ENCODE measurements around the gene AKAP1. TPM values are rescaled to one million over a fixed set of nuclear protein-coding genes. Genes with fewer than 3 reads are reported as not detected.

The AKAP1 gene
- total and polyA plus RNA-seq, 9 of the 15 experiments (the other 6 are each of a cell fraction or from before 2014, with no cell fraction given): 12.9 to 63.8 (median 36.4) TPM

DNA sequence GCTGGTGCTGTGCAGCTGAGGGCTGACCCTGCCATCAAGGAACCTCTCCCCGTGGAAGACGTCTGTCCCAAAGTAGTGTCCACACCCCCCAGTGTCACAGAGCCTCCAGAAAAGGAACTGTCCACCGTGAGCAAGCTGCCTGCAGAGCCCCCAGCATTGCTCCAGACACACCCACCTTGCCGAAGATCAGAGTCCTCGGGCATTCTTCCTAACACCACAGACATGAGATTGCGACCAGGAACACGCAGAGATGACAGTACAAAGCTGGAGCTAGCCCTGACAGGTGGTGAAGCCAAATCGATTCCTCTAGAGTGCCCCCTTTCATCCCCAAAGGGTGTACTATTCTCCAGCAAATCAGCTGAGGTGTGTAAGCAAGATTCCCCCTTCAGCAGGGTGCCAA lies 20.5 kb downstream of the AKAP1 start:
- Histone ChIP-seq H3K36me3 (ENCODE audit: control insufficient read depth, insufficient read depth, low read length) (peaks cover 46% of the 10 kb centered on the region), H3K9me3 (replicated peaks; ENCODE audit: control insufficient read depth, insufficient read depth, low read depth, low read length) (no peaks in the 10 kb centered on the region), H3K4me2 (ENCODE audit: insufficient read depth, low read length) (no peak overlapping the region), H3K79me2 (ENCODE audit: control insufficient read depth, insufficient read depth, low read length) (peaks cover 56% of the 10 kb centered on the region), H2AFZ (ENCODE audit: low read depth, low read length) (no peak overlapping the region), H3K4me1 (replicated peaks in 1 of 2; ENCODE audit: control insufficient read depth in 2 of 2, insufficient read depth in 2 of 2, low read length in 2 of 2) (peaks cover 31 to 32% of the 10 kb centered on the region in 2 experiments), H3K27me3 (ENCODE audit: control insufficient read depth in 2 of 2, insufficient read depth in 2 of 2, low read length in 2 of 2) (no peaks in the 10 kb centered on the region), H3K27ac (ENCODE audit: extremely low read depth, low read depth, low read length) (no peak overlapping the region), H3K4me3 (no peak overlapping the region), H3K9ac (ENCODE audit: insufficient read depth in 1 of 2, low read depth in 2 of 2, low read length in 2 of 2) (peak overlapping the region in 1 of 2 experiments; percentile 61; a peak in 1 of 4 replicates), H3K9me1 (ENCODE audit: control insufficient read depth, insufficient read depth, low read length) (peaks cover 4% of the 10 kb centered on the region), H4K20me1 (replicated peaks; ENCODE audit: control insufficient read depth, insufficient read depth, low read length) (no peaks in the 10 kb centered on the region; the same call in 1 of the 2 replicates)
- WGBS (ENCODE audit: insufficient coverage, low coverage, missing lambda C conversion rate): 64% methylated on average over 8 of the region's 8 CpGs
- in situ Hi-C loops (cut with MboI): loop anchor here (5.0 kb wide), 1 partner anchor 88 kb away; no protein-coding TSS in a partner anchor
- intact Hi-C loops (cut with micrococcal nuclease): no loop called here
- POLR2A ChIA-PET: interaction anchor here (0.6 to 1.5 kb wide), 3 partner anchors 17 to 149 kb away, joined by 3 to 6 read pairs (median 3); no protein-coding TSS in a partner anchor
- no peak for FAIRE-seq
- DNase-seq (ENCODE audit: extremely low read depth in 1 of 4, low spot score in 3 of 4): no peak
- CTCF ChIA-PET (ENCODE audit: low intra/inter-chr PET ratio): no interaction called here
- no TSS peak for BruUV-seq (replicated peaks)
- ATAC-seq: no peak
- TF ChIP-seq, protein P1, sequence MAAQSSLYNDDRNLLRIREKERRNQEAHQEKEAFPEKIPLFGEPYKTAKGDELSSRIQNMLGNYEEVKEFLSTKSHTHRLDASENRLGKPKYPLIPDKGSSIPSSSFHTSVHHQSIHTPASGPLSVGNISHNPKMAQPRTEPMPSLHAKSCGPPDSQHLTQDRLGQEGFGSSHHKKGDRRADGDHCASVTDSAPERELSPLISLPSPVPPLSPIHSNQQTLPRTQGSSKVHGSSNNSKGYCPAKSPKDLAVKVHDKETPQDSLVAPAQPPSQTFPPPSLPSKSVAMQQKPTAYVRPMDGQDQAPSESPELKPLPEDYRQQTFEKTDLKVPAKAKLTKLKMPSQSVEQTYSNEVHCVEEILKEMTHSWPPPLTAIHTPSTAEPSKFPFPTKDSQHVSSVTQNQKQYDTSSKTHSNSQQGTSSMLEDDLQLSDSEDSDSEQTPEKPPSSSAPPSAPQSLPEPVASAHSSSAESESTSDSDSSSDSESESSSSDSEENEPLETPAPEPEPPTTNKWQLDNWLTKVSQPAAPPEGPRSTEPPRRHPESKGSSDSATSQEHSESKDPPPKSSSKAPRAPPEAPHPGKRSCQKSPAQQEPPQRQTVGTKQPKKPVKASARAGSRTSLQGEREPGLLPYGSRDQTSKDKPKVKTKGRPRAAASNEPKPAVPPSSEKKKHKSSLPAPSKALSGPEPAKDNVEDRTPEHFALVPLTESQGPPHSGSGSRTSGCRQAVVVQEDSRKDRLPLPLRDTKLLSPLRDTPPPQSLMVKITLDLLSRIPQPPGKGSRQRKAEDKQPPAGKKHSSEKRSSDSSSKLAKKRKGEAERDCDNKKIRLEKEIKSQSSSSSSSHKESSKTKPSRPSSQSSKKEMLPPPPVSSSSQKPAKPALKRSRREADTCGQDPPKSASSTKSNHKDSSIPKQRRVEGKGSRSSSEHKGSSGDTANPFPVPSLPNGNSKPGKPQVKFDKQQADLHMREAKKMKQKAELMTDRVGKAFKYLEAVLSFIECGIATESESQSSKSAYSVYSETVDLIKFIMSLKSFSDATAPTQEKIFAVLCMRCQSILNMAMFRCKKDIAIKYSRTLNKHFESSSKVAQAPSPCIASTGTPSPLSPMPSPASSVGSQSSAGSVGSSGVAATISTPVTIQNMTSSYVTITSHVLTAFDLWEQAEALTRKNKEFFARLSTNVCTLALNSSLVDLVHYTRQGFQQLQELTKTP (IDR thresholded peaks at IDR 0.05; ENCODE audit: low read depth in 1 of 2, partially characterized antibody in 2 of 2): no peak
- TF ChIP-seq PHB (CRISPR knock-in tag; IDR thresholded peaks at IDR 0.05) (no peak), RBM22 (IDR thresholded peaks at IDR 0.05; ENCODE audit: low read depth, low read length, poor library complexity, severe bottlenecking) (no peak), ZC3H8 (IDR thresholded peaks at IDR 0.05) (no peak), RBM39 (optimal IDR thresholded peaks at IDR 0.05; ENCODE audit: low read depth, low read length) (no peak), NR2F6 (CRISPR knock-in tag; IDR thresholded peaks at IDR 0.05) (no peak), ZNF282 (CRISPR knock-in tag; IDR thresholded peaks at IDR 0.05) (no peak), CBX8 (IDR thresholded peaks at IDR 0.05; ENCODE audit: borderline replicate concordance, extremely low read depth, low read depth, low read length, poor library complexity, severe bottlenecking) (no peak), EP400 (IDR thresholded peaks at IDR 0.05) (no peak)
- TF ChIP-seq, protein P2, sequence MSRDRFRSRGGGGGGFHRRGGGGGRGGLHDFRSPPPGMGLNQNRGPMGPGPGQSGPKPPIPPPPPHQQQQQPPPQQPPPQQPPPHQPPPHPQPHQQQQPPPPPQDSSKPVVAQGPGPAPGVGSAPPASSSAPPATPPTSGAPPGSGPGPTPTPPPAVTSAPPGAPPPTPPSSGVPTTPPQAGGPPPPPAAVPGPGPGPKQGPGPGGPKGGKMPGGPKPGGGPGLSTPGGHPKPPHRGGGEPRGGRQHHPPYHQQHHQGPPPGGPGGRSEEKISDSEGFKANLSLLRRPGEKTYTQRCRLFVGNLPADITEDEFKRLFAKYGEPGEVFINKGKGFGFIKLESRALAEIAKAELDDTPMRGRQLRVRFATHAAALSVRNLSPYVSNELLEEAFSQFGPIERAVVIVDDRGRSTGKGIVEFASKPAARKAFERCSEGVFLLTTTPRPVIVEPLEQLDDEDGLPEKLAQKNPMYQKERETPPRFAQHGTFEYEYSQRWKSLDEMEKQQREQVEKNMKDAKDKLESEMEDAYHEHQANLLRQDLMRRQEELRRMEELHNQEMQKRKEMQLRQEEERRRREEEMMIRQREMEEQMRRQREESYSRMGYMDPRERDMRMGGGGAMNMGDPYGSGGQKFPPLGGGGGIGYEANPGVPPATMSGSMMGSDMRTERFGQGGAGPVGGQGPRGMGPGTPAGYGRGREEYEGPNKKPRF (IDR thresholded peaks at IDR 0.05; ENCODE audit: low read depth, low read length): no peak
- TF ChIP-seq, protein P3, sequence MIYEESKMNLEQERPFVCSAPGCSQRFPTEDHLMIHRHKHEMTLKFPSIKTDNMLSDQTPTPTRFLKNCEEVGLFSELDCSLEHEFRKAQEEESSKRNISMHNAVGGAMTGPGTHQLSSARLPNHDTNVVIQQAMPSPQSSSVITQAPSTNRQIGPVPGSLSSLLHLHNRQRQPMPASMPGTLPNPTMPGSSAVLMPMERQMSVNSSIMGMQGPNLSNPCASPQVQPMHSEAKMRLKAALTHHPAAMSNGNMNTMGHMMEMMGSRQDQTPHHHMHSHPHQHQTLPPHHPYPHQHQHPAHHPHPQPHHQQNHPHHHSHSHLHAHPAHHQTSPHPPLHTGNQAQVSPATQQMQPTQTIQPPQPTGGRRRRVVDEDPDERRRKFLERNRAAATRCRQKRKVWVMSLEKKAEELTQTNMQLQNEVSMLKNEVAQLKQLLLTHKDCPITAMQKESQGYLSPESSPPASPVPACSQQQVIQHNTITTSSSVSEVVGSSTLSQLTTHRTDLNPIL (CRISPR knock-in tag; IDR thresholded peaks at IDR 0.05): no peak
- TF ChIP-seq, protein P4, sequence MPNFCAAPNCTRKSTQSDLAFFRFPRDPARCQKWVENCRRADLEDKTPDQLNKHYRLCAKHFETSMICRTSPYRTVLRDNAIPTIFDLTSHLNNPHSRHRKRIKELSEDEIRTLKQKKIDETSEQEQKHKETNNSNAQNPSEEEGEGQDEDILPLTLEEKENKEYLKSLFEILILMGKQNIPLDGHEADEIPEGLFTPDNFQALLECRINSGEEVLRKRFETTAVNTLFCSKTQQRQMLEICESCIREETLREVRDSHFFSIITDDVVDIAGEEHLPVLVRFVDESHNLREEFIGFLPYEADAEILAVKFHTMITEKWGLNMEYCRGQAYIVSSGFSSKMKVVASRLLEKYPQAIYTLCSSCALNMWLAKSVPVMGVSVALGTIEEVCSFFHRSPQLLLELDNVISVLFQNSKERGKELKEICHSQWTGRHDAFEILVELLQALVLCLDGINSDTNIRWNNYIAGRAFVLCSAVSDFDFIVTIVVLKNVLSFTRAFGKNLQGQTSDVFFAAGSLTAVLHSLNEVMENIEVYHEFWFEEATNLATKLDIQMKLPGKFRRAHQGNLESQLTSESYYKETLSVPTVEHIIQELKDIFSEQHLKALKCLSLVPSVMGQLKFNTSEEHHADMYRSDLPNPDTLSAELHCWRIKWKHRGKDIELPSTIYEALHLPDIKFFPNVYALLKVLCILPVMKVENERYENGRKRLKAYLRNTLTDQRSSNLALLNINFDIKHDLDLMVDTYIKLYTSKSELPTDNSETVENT (CRISPR knock-in tag; IDR thresholded peaks at IDR 0.05): no peak

All from K562 (cell line).